Measurements from ENCODE around the gene PDE1A.

The PDE1A gene

DNA sequence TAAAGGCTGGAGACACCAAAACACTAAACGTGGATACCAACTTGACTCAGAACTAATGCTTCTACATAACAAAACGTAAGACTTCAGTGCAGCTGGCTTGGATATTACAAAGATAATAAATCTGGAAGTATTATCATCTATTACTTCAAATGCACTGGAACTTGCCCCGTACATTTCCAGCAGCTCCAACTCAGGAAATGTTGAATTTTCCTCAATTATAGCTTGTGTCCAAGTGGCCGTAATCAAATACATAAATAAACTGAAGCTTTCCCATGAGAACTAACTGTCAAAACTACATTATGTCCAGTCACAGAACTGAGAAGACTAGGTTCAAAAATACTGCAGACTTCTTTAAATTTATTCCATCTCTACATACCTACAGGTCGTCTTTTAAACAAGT, 6.2 kb downstream of the PDE1A start:
- Histone ChIP-seq H3K27me3 (replicated peaks) (no peaks in the 10 kb centered on the region), H3K27ac (no peak overlapping the region), H3K36me3 (replicated peaks) (no peaks in the 10 kb centered on the region), H3K4me3 (ENCODE audit: low read depth, low read length) (no peak overlapping the region)
- DNase-seq: no peak
- TF ChIP-seq, protein P1, sequence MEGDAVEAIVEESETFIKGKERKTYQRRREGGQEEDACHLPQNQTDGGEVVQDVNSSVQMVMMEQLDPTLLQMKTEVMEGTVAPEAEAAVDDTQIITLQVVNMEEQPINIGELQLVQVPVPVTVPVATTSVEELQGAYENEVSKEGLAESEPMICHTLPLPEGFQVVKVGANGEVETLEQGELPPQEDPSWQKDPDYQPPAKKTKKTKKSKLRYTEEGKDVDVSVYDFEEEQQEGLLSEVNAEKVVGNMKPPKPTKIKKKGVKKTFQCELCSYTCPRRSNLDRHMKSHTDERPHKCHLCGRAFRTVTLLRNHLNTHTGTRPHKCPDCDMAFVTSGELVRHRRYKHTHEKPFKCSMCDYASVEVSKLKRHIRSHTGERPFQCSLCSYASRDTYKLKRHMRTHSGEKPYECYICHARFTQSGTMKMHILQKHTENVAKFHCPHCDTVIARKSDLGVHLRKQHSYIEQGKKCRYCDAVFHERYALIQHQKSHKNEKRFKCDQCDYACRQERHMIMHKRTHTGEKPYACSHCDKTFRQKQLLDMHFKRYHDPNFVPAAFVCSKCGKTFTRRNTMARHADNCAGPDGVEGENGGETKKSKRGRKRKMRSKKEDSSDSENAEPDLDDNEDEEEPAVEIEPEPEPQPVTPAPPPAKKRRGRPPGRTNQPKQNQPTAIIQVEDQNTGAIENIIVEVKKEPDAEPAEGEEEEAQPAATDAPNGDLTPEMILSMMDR (IDR thresholded peaks at IDR 0.05; ENCODE audit: low read depth, low read length, missing control alignments): no peak
- in situ Hi-C loops (cut with HindIII; ENCODE audit: low pct_ligation_motif_present, low sequenced_read_pairs): no loop called here

DNA sequence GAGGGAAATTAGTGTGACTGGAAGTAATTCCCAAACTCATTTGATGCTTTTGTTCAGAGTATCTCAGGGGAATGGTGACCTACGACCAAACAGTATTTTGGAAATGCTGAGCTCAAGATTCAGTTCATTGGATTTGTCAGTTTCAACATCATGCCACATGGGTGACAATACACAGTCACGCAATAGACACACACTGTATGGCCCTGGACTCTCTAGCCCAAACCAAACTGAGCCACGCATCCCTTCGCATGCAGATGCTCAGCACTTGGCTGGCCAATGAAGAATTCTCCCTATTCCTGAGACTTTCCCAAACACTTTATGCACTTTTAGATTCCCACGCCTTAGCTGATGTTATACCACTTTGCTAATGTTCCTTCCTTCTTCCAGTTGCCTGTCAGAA, 10.0 kb downstream of the PDE1A start:
- in situ Hi-C loops (cut with HindIII; ENCODE audit: low pct_ligation_motif_present, low sequenced_read_pairs): no loop called here
- Histone ChIP-seq H3K4me3 (ENCODE audit: low read depth, low read length) (no peak overlapping the region), H3K27ac (no peak overlapping the region), H3K36me3 (replicated peaks) (no peaks in the 10 kb centered on the region), H3K27me3 (replicated peaks) (no peaks in the 10 kb centered on the region)
- TF ChIP-seq, protein P1 (IDR thresholded peaks at IDR 0.05; ENCODE audit: low read depth, low read length, missing control alignments): no peak
- no peak for DNase-seq

DNA sequence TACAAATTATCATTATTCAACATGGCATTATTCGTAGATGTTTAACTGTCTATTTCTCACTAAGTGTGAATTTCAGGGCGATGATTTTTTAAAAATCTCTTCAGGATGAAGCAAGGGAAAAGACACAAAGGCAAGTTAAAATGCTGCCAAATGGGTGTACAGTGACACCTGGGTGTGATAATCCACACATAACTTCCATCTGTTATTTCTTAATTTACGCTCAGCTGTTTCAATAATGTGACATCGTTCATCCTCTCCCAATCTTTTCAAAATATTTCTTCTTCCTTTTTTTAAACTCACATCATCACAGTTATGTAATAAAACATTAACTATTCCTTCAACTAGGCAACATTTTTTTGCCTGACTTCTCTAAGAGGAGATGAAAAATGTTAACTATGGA, 10.6 kb downstream of the PDE1A start:
- Histone ChIP-seq H3K36me3 (replicated peaks) (no peaks in the 10 kb centered on the region), H3K4me3 (ENCODE audit: low read depth, low read length) (no peak overlapping the region), H3K27ac (no peak overlapping the region), H3K27me3 (replicated peaks) (no peaks in the 10 kb centered on the region)
- TF ChIP-seq, protein P1 (IDR thresholded peaks at IDR 0.05; ENCODE audit: low read depth, low read length, missing control alignments): no peak
- DNase-seq: no peak
- in situ Hi-C loops (cut with HindIII; ENCODE audit: low pct_ligation_motif_present, low sequenced_read_pairs): no loop called here

DNA sequence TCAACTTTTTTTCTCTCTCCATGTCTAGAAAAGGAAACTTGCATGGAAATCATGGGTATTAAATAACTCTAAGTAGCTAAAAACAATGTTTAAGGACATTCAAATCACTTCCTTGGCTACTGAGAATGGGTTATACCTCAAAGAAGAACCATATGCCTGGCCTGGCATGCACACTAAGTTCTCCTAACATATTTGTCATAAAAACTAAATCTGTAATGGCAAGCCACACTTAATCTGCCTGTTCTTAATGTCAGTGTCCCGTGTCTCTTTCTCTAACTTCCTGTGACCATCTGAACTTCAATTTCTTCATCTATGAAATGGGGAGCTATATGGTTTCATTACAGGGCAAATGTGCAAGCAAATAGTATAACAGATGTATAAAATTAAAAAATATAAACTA, 11.1 kb downstream of the PDE1A start:
- no peaks in the 10 kb centered on the region for H3K27me3 ChIP-seq (replicated peaks)
- DNase-seq: no peak
- no peak overlapping the region for H3K4me3 ChIP-seq (ENCODE audit: low read depth, low read length)
- TF ChIP-seq, protein P1 (IDR thresholded peaks at IDR 0.05; ENCODE audit: low read depth, low read length, missing control alignments): no peak
- in situ Hi-C loops (cut with HindIII; ENCODE audit: low pct_ligation_motif_present, low sequenced_read_pairs): no loop called here
- H3K27ac ChIP-seq: no peak overlapping the region
- no peaks in the 10 kb centered on the region for H3K36me3 ChIP-seq (replicated peaks)

DNA sequence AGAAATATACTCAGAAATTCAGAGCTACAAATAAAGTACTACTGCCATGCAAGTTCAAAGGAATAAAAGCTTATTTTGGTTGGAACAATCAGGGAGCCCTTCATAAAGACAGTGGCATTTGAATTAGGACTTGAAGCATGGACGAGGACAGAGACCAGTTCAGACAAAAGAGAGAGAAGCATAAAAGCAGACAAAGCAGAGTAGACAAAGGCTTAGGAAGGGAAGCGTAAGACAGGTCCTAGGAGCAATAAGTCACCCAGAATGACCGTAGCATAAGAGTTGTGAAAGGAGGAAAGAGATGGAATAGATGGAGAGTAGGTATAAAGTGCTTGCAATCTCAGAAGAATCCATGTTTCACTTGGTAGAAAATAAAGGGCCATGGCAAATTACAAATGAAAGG, 14.0 kb downstream of the PDE1A start:
- TF ChIP-seq, protein P1 (IDR thresholded peaks at IDR 0.05; ENCODE audit: low read depth, low read length, missing control alignments): no peak
- no peak for DNase-seq
- H3K27ac ChIP-seq: no peak overlapping the region
- H3K27me3 ChIP-seq (replicated peaks): no peaks in the 10 kb centered on the region
- H3K36me3 ChIP-seq (replicated peaks): no peaks in the 10 kb centered on the region
- H3K4me3 ChIP-seq (ENCODE audit: low read depth, low read length): no peak overlapping the region
- in situ Hi-C loops (cut with HindIII; ENCODE audit: low pct_ligation_motif_present, low sequenced_read_pairs): no loop called here

DNA sequence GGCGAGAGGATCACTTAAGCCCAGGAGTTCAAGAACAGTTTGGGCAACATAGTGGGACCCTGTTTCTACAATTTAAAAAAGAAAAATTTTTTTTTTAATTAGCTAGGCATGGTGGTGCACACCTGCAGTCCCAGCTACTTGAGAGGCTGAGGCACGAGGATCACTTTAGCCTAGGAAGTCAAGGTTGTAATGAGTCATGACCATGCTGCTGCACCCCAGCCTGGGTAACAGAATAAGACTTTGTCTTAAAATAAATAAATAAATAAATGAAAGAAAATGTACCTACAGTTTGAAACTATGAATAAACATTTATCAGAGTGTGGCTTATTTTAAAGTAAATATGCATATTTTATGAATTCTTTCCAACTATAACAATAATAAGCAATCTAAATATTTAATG, 16.7 kb downstream of the PDE1A start:
- TF ChIP-seq, protein P1 (IDR thresholded peaks at IDR 0.05; ENCODE audit: low read depth, low read length, missing control alignments): no peak
- Histone ChIP-seq H3K27me3 (replicated peaks) (no peaks in the 10 kb centered on the region), H3K4me3 (ENCODE audit: low read depth, low read length) (no peak overlapping the region), H3K27ac (no peak overlapping the region), H3K36me3 (replicated peaks) (no peaks in the 10 kb centered on the region)
- in situ Hi-C loops (cut with HindIII; ENCODE audit: low pct_ligation_motif_present, low sequenced_read_pairs): no loop called here
- DNase-seq: no peak

Measured in brain microvascular endothelial cell (primary cell).